NCI-H2107 treated with DMSO at 0.1 percent for 48 hours (cell line): Measurements from ENCODE around the gene FRMD4B.

Source experiments
- DNase-seq: peaks from one replicate; lab custom pipeline; 2025; ENCODE audit not compliant: unreplicated experiment; lab: John Stamatoyannopoulos, UW

FRMD4B gene

GRCh38 chr3:69368129-69368741 lies 17.7 kb downstream of the FRMD4B start:
- DNase-seq = no peak

GRCh38 chr3:69367586-69367985 lies 18.3 kb downstream of the FRMD4B start:
- DNase-seq = no peak

- no peak for DNase-seq
Observed at GRCh38 chr3:69364354-69364753, 21.5 kb downstream of the FRMD4B start.

GRCh38 chr3:69360690-69361089 lies 25.2 kb downstream of the FRMD4B start:
- no peak for DNase-seq

- no peak for DNase-seq
Observed at GRCh38 chr3:69359916-69360315, 26.0 kb downstream of the FRMD4B start.

GRCh38 chr3:69359339-69359893 lies 26.5 kb downstream of the FRMD4B start:
- no peak for DNase-seq

GRCh38 chr3:69357196-69357595 lies 28.7 kb downstream of the FRMD4B start:
- no peak for DNase-seq

GRCh38 chr3:69354948-69355347 lies 30.9 kb downstream of the FRMD4B start:
- no peak for DNase-seq

GRCh38 chr3:69353503-69353902 lies 32.4 kb downstream of the FRMD4B start:
- DNase-seq = no peak

- no peak for DNase-seq
Observed at GRCh38 chr3:69353088-69353478, 32.8 kb downstream of the FRMD4B start.

GRCh38 chr3:69352305-69353087 lies 33.4 kb downstream of the FRMD4B start:
- DNase-seq = no peak

- no peak for DNase-seq
Observed at GRCh38 chr3:69343875-69344274, 42.0 kb downstream of the FRMD4B start.

GRCh38 chr3:69342074-69342473 lies 43.8 kb downstream of the FRMD4B start:
- no peak for DNase-seq

GRCh38 chr3:69339760-69340159 lies 46.1 kb downstream of the FRMD4B start:
- DNase-seq = no peak

- no peak for DNase-seq
Observed at GRCh38 chr3:69338911-69339310, 47.0 kb downstream of the FRMD4B start.

- no peak for DNase-seq
Observed at GRCh38 chr3:69332934-69333333, 53.0 kb downstream of the FRMD4B start.

- DNase-seq = no peak
Observed at GRCh38 chr3:69330891-69331400, 54.9 kb downstream of the FRMD4B start.

- no peak for DNase-seq
Observed at GRCh38 chr3:69329892-69330291, 56.0 kb downstream of the FRMD4B start.

GRCh38 chr3:69328963-69329302 lies 57.0 kb downstream of the FRMD4B start:
- DNase-seq = no peak

GRCh38 chr3:69328103-69328962 lies 57.6 kb downstream of the FRMD4B start:
- no peak for DNase-seq

GRCh38 chr3:69326855-69327300 lies 59.0 kb downstream of the FRMD4B start:
- no peak for DNase-seq
